Astrocyte (in vitro differentiated cells and primary cell): ENCODE measurements around the gene MRRF. TPM values are rescaled to one million over a fixed set of nuclear protein-coding genes. Genes with fewer than 3 reads are reported as not detected.

Experiments
- DNase-seq: peaks from one replicate; pipeline ENCODE4 v3.0.0-alpha.2; 2010; ENCODE audit warnings: low read depth
- FAIRE-seq: peaks from 2 replicates; lab custom pipeline; 2011; peaks lifted over from hg19 to GRCh38; lab: Jason Lieb, UNC
- H2AFZ ChIP-seq: 2 replicates; pipeline ENCODE4 v1.6.0; 2012; ENCODE audit warnings: low read depth, low read length, inconsistent platforms
- H3K27ac ChIP-seq: 2 replicates; pipeline ENCODE4 v1.5.1; 2011; ENCODE audit warnings: low read depth, low read length, inconsistent platforms
- H3K27me3 ChIP-seq: 2 replicates; pipeline ENCODE4 v1.6.0; 2011; ENCODE audit warnings: low read length, inconsistent platforms; ENCODE audit not compliant: insufficient read depth
- H3K36me3 ChIP-seq: 2 replicates; pipeline ENCODE4 v1.5.1; 2011; ENCODE audit warnings: low read length, inconsistent platforms; ENCODE audit not compliant: insufficient read depth
- H3K4me1 ChIP-seq: 2 replicates; pipeline ENCODE4 v1.5.1; 2011; ENCODE audit warnings: low read length, inconsistent platforms; ENCODE audit not compliant: insufficient read depth
- H3K4me2 ChIP-seq: 2 replicates; pipeline ENCODE4 v1.6.0; 2012; ENCODE audit warnings: low read length, inconsistent platforms
- H3K4me3 ChIP-seq: 2 replicates; pipeline ENCODE4 v1.5.1; 2011; ENCODE audit warnings: low read depth, mild to moderate bottlenecking, low read length, inconsistent platforms; ENCODE audit not compliant: insufficient read depth
- H3K79me2 ChIP-seq: 2 replicates; pipeline ENCODE4 v1.6.0; 2012; ENCODE audit warnings: mild to moderate bottlenecking, low read length, inconsistent platforms; ENCODE audit not compliant: insufficient read depth
- H3K9ac ChIP-seq: 2 replicates; pipeline ENCODE4 v1.6.0; 2012; ENCODE audit warnings: mild to moderate bottlenecking, low read length, inconsistent platforms
- H3K9me3 ChIP-seq: 2 replicates; pipeline ENCODE4 v1.5.1; 2012; ENCODE audit warnings: low read depth, mild to moderate bottlenecking, low read length, inconsistent platforms; ENCODE audit not compliant: insufficient read depth
- H4K20me1 ChIP-seq: 2 replicates; pipeline ENCODE4 v1.6.0; 2012; ENCODE audit warnings: low read length, inconsistent platforms; ENCODE audit not compliant: insufficient read depth
- H3K27ac Mint-ChIP-seq: one replicate; pipeline ENCODE4 v1.8.0; 2021; ENCODE audit warnings: mild to moderate bottlenecking, mixed read lengths; ENCODE audit not compliant: unreplicated experiment
- H3K27me3 Mint-ChIP-seq: one replicate; pipeline ENCODE4 v1.8.0; 2021; ENCODE audit warnings: low read depth, mixed read lengths; ENCODE audit not compliant: unreplicated experiment
- H3K36me3 Mint-ChIP-seq: one replicate; pipeline ENCODE4 v1.8.0; 2021; ENCODE audit warnings: low read depth, mixed read lengths; ENCODE audit not compliant: unreplicated experiment
- H3K4me1 Mint-ChIP-seq: one replicate; pipeline ENCODE4 v1.8.0; 2021; ENCODE audit warnings: low read depth, mixed read lengths; ENCODE audit not compliant: unreplicated experiment
- H3K4me3 Mint-ChIP-seq: one replicate; pipeline ENCODE4 v1.8.0; 2021; ENCODE audit warnings: mild to moderate bottlenecking, moderate library complexity, mixed read lengths; ENCODE audit not compliant: unreplicated experiment
- H3K9me3 Mint-ChIP-seq: one replicate; pipeline ENCODE4 v1.8.0; 2021; ENCODE audit warnings: mild to moderate bottlenecking, mixed read lengths; ENCODE audit not compliant: unreplicated experiment
- CTCF ChIP-seq: IDR thresholded peaks from 2 replicates; pipeline ENCODE4 v1.5.1; 2011; ENCODE audit warnings: low read depth, mild to moderate bottlenecking, inconsistent platforms, low read length, moderate library complexity; ENCODE audit not compliant: insufficient read depth
- EZH2 ChIP-seq: IDR thresholded peaks from 2 replicates; pipeline ENCODE4 v1.6.1; 2012; ENCODE audit warnings: mild to moderate bottlenecking, low read length, inconsistent platforms; ENCODE audit not compliant: insufficient read depth
- total RNA-seq: library from RNA; stranded (reverse); gene quantifications from 2 replicates; pipeline ENCODE4 v1.2.1, GENCODE V29; 2021

Gene MRRF
- total RNA-seq, 1 donor from 2014 or later = 24.0 TPM

GRCh38 chr9:122336866-122337555, 72.3 kb downstream of the MRRF start:
- Histone ChIP-seq H3K36me3 (no peaks in the 10 kb centered on the region), H3K27me3 (peaks cover 30% of the 10 kb centered on the region), H3K4me2 (peak overlapping the region; percentile 10), H3K9ac (no peak overlapping the region), H3K79me2 (no peaks in the 10 kb centered on the region), H3K9me3 (no peaks in the 10 kb centered on the region), H3K4me1 (no peaks in the 10 kb centered on the region), H2AFZ (no peak overlapping the region), H3K4me3 (no peak overlapping the region), H3K27ac (no peak overlapping the region), H4K20me1 (no peaks in the 10 kb centered on the region)
- Mint-ChIP-seq H3K27me3 (peaks cover 51% of the 10 kb centered on the region), H3K36me3 (peaks cover 1% of the 10 kb centered on the region), H3K9me3 (peaks cover 2% of the 10 kb centered on the region), H3K27ac (no peak overlapping the region), H3K4me3 (no peak overlapping the region), H3K4me1 (no peaks in the 10 kb centered on the region)
- no peak for DNase-seq
- no peak for FAIRE-seq
- no peak for TF ChIP-seq EZH2
- TF ChIP-seq CTCF = no peak

GRCh38 chr9:122337556-122337929, 72.9 kb downstream of the MRRF start:
- FAIRE-seq = no peak
- no peak for DNase-seq
- Mint-ChIP-seq H3K4me1 (peaks cover 3% of the 10 kb centered on the region), H3K9me3 (peaks cover 2% of the 10 kb centered on the region), H3K27ac (no peak overlapping the region), H3K36me3 (peaks cover under 1% of the 10 kb centered on the region), H3K27me3 (peaks cover 50% of the 10 kb centered on the region), H3K4me3 (no peak overlapping the region)
- TF ChIP-seq CTCF = no peak
- Histone ChIP-seq H3K27ac (no peak overlapping the region), H2AFZ (no peak overlapping the region), H3K36me3 (no peaks in the 10 kb centered on the region), H3K4me2 (no peak overlapping the region), H3K9me3 (no peaks in the 10 kb centered on the region), H3K27me3 (peaks cover 30% of the 10 kb centered on the region), H3K4me3 (no peak overlapping the region), H4K20me1 (no peaks in the 10 kb centered on the region), H3K9ac (no peak overlapping the region), H3K79me2 (no peaks in the 10 kb centered on the region), H3K4me1 (no peaks in the 10 kb centered on the region)

GRCh38 chr9:122338536-122338935, 73.9 kb downstream of the MRRF start:
- Histone ChIP-seq H3K4me2 (no peak overlapping the region), H3K4me3 (no peak overlapping the region), H3K27me3 (peaks cover 30% of the 10 kb centered on the region), H3K4me1 (no peaks in the 10 kb centered on the region), H3K27ac (no peak overlapping the region), H3K36me3 (no peaks in the 10 kb centered on the region), H3K9ac (no peak overlapping the region), H4K20me1 (no peaks in the 10 kb centered on the region), H3K9me3 (no peaks in the 10 kb centered on the region), H3K79me2 (no peaks in the 10 kb centered on the region), H2AFZ (no peak overlapping the region)
- H3K27ac Mint-ChIP-seq = no peak overlapping the region
- peaks cover 6% of the 10 kb centered on the region for H3K4me1 Mint-ChIP-seq
- H3K9me3 Mint-ChIP-seq = peaks cover 2% of the 10 kb centered on the region
- FAIRE-seq = no peak
- no peak for DNase-seq
- no peak overlapping the region for H3K4me3 Mint-ChIP-seq
- H3K27me3 Mint-ChIP-seq = peaks cover 48% of the 10 kb centered on the region
- no peaks in the 10 kb centered on the region for H3K36me3 Mint-ChIP-seq
- no peak for TF ChIP-seq CTCF
- TF ChIP-seq EZH2 = no peak
